Nephron progenitor cell (in vitro differentiated cells): ENCODE measurements around the gene MYT1.
"Not testable (repeated sequence)": the region's sequence is repeated elsewhere in the genome, so short reads cannot be mapped to it uniquely, and the experiment has no call there.

Source experiments
- DNase-seq: peaks from one replicate; pipeline ENCODE4 v3.0.0; 2021
- H3K27ac Mint-ChIP-seq: 2 replicates; pipeline ENCODE4 v1.8.0; 2021; ENCODE audit warnings: mild to moderate bottlenecking, moderate library complexity, mixed read lengths
- H3K27me3 Mint-ChIP-seq: 2 replicates; pipeline ENCODE4 v1.8.0; 2021; ENCODE audit warnings: mild to moderate bottlenecking, low read depth, mixed read lengths; ENCODE audit not compliant: poor library complexity
- H3K36me3 Mint-ChIP-seq: 2 replicates; pipeline ENCODE4 v1.8.0; 2021; ENCODE audit warnings: low read depth, mixed read lengths
- H3K4me1 Mint-ChIP-seq: 2 replicates; pipeline ENCODE4 v1.8.0; 2021; ENCODE audit warnings: mixed read lengths
- H3K4me3 Mint-ChIP-seq: 2 replicates; pipeline ENCODE4 v1.8.0; 2021; ENCODE audit warnings: mild to moderate bottlenecking, moderate library complexity, mixed read lengths
- H3K9me3 Mint-ChIP-seq: 2 replicates; pipeline ENCODE4 v1.8.0; 2021; ENCODE audit warnings: mild to moderate bottlenecking, moderate library complexity, mixed read lengths
- TF ChIP-seq, protein P1 (sequence below): fragments of 200-600 bp; sonication (generic); IDR thresholded peaks from 2 replicates; pipeline ENCODE4 v1.5.0; 2021; ENCODE audit warnings: antibody characterized with exemption

MYT1 gene

DNA sequence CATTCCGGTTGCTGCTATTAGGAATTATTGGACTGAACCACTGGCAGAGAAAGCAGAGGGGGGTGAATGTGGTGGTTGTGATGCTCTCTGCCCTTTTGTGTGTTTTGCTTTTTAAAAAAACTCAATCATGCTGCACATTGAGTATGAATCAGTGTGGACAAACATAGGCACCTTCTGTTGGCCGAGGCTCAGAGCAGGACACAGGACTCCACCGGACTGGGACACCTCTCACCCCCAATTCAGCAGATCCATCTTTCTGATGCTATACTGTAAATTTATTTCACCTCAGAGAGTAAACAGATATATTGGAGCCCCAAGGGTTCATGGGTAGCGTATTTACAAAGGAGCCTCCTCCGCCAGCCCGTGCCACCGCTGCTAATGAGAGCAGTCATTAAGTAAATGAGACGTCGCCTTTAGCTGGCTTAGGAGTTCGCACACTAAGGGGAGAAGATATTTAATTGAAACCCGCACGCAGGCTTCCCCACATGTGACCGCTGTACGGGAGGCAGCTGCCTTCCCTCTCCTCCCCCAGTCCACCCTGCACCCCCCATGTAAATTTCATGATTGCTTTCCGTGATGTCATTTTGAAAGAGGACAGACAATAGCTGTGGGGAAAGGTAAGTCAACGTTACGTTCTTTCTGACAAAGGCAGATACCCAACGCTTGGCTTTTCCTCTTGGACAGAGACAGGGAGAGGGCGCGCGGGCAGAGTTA is at the start of gene MYT1:
Gene MYT1, plus strand, starts transcription at position 330 of the 714 bp plus-strand sequence. CDS start 34,410 bp downstream, outside the sequence.
- no peaks in the 10 kb centered on the region for H3K9me3 Mint-ChIP-seq
- TF ChIP-seq, protein P1, sequence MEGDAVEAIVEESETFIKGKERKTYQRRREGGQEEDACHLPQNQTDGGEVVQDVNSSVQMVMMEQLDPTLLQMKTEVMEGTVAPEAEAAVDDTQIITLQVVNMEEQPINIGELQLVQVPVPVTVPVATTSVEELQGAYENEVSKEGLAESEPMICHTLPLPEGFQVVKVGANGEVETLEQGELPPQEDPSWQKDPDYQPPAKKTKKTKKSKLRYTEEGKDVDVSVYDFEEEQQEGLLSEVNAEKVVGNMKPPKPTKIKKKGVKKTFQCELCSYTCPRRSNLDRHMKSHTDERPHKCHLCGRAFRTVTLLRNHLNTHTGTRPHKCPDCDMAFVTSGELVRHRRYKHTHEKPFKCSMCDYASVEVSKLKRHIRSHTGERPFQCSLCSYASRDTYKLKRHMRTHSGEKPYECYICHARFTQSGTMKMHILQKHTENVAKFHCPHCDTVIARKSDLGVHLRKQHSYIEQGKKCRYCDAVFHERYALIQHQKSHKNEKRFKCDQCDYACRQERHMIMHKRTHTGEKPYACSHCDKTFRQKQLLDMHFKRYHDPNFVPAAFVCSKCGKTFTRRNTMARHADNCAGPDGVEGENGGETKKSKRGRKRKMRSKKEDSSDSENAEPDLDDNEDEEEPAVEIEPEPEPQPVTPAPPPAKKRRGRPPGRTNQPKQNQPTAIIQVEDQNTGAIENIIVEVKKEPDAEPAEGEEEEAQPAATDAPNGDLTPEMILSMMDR, result no peak
- no peak within 1 kb of the TSS for H3K27ac Mint-ChIP-seq
- H3K36me3 Mint-ChIP-seq, result no peaks in the 10 kb centered on the region
- H3K4me3 Mint-ChIP-seq, result no peak within 1 kb of the TSS
- no peak for DNase-seq
- H3K4me1 Mint-ChIP-seq, result peaks cover 21% of the 10 kb centered on the region
- peaks cover 84% of the 10 kb centered on the region for H3K27me3 Mint-ChIP-seq

DNA sequence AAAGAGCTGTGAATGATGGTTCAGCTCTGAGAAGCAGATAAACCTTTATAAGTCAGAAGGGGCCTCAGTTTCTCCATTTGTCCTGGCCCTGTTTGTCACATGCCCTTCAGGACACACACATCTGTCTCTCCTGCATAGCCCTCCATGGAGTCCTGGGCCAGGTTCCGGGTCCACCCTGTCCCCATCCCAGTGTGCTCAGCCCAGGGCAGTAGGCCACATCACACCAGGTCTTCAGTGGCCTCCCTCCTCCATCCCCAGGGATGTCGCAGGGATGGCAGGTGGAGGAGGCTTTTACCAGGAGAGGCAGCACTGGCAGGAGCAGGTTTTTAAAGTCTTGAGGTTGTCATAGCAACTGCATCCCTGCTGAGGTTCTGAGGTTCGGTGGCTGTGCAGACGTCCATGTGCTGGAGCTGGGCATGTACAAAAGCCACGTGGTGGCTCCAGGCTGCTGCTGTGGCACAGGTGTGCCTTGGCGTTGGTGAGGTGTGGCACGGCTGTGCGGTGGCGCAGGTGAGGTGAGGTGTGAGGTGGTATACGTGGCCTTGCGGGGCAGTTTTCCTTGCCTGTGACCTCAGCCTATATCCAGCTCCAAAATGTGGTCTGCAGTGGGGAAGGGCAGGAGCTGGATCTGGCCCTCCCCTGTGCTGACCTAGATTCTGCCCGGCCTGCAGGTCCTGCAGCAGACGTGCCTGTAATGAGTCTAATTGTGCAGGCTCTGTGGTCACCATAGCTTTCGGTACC is 48.9 kb upstream of the MYT1 start:
- peaks cover 8% of the 10 kb centered on the region for H3K27me3 Mint-ChIP-seq
- no peak overlapping the region for H3K4me3 Mint-ChIP-seq
- DNase-seq, result no peak
- peaks cover 21% of the 10 kb centered on the region for H3K4me1 Mint-ChIP-seq
- H3K27ac Mint-ChIP-seq, result no peak overlapping the region
- TF ChIP-seq, protein P1, result no peak
- no peaks in the 10 kb centered on the region for H3K9me3 Mint-ChIP-seq
- H3K36me3 Mint-ChIP-seq, result no peaks in the 10 kb centered on the region

DNA sequence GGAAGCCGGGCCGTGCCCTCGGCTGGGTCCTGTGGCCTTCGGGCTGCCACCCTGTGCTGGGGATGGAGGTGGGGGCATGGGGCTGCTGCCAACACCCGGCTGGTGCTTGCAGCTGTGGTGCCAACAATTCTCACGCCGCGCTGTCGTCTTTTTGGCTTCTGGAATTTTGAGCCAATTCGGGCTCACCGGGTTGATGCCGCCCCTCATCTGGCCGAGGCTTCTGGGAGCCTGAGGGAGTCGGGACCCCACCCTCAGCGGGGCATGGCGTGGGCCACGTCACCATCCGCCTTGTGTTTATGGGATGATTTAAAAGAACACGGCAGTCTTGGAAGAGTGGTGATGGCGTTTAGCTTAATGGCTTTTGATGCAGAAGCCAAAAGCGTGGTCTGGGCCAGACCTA is 48.2 kb upstream of the MYT1 start:
- Mint-ChIP-seq H3K9me3 (no peaks in the 10 kb centered on the region), H3K4me1 (peaks cover 22% of the 10 kb centered on the region), H3K4me3 (no peak overlapping the region), H3K27me3 (peaks cover 15% of the 10 kb centered on the region), H3K36me3 (no peaks in the 10 kb centered on the region), H3K27ac (no peak overlapping the region)
- no peak for DNase-seq
- TF ChIP-seq, protein P1, result no peak

DNA sequence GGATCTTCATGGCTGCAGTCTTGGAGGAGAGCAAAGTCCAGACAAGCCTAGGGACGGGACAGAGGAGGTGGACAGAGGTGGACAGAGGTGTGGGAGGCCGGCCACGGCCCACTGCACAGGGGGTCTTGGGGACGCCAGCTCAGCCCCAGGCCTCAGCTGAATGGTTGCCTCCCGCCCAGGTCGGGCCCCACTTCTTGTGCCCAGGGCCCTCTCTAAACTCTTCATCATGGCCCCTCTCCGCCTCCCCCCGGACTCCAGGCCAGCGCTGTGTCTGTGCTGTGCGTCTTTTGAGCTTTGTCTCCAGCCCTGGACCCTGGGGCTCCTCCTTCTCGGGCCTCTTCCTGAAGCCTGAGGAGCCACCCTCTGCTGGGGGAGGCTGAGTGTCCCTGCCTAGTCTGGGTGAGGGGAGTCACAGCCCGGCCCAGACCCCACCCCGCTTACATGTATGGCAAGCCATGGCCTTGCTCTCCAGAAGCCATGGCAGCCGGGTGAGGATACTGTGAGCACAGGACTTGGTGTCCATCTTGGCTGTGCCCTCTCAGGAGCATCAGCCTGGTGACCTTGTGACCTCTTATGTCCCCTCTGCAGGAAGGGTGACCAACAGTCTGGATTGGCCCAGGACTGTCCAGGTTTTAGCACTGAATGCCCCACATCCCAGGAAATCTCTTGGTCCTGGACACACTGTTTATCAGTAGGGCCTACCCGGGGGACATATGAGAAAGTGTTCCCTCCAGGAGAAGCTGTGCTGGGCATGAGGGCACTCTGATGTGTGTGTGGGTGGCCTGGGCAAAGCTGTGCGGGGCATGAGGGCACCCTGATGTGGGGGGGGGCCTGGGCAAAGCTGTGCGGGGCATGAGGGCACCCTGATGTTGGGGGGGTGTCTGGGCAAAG is 47.5 kb upstream of the MYT1 start:
- peaks cover 22% of the 10 kb centered on the region for H3K27me3 Mint-ChIP-seq
- no peak overlapping the region for H3K4me3 Mint-ChIP-seq
- TF ChIP-seq, protein P1, result no peak
- H3K9me3 Mint-ChIP-seq, result no peaks in the 10 kb centered on the region
- H3K27ac Mint-ChIP-seq, result no peak overlapping the region
- no peaks in the 10 kb centered on the region for H3K36me3 Mint-ChIP-seq
- no peak for DNase-seq
- H3K4me1 Mint-ChIP-seq, result peaks cover 16% of the 10 kb centered on the region

DNA sequence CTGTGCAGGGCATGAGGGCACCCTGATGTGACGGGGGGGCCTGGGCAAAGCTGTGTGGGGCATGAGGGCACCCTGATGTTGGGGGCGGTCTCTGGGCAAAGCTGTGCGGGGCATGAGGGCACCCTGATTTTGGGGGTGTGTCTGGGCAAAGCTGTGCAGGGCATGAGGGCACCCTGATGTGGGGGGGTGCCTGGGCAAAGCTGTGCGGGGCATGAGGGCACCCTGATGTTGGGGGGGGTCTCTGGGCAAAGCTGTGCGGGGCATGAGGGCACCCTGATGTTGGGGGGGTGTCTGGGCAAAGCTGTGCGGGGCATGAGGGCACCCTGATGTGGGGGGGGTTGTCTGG is 46.8 kb upstream of the MYT1 start:
- not testable (repeated sequence) for H3K9me3 Mint-ChIP-seq, H3K4me1 Mint-ChIP-seq, DNase-seq, H3K36me3 Mint-ChIP-seq, H3K4me3 Mint-ChIP-seq, H3K27ac Mint-ChIP-seq
- peaks cover 29% of the 10 kb centered on the region for H3K27me3 Mint-ChIP-seq

DNA sequence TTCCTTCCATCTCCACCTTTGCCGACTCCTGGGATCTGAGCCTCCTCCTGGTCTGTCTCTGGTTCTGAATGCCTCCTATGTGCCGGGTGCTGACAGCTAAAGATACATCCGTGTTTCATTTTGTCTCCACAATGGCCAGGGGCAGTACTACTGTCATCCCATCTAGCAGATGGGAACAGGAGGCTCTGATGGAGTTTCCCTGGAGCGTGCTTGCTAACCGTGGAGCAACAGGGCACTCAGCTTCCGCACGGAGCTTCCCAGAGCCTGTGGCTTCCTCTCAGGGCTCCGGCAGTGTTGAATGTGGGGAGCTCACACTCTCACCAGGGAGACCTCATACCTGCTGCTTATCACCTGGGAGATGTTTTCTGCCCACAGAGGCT is 45.0 kb upstream of the MYT1 start:
- no peak for DNase-seq
- Mint-ChIP-seq H3K27ac (no peak overlapping the region), H3K9me3 (peaks cover 8% of the 10 kb centered on the region), H3K4me1 (peaks cover 7% of the 10 kb centered on the region), H3K36me3 (no peaks in the 10 kb centered on the region), H3K4me3 (no peak overlapping the region), H3K27me3 (peaks cover 44% of the 10 kb centered on the region)
- TF ChIP-seq, protein P1, result no peak
